Activated B cell treated with CpG ODN at 0.5 μM for 24 hours (primary cell): ENCODE data around the gene MECP2. TPM values are rescaled to one million over a fixed set of nuclear protein-coding genes. Genes with fewer than 3 reads are reported as not detected.

Experiments used
- ATAC-seq: fragments of 200-7000 bp; cut with Tn5 transposase; one replicate; pipeline ENCODE4 v1.10.0; 2021; ENCODE audit warnings: low read depth, mild to moderate bottlenecking, moderate library complexity
- CTCF ChIA-PET: fragments of 350-600 bp; sonication (Branson Sonifier 250); formaldehyde crosslinking; loops from one replicate; lab custom pipeline; 2021; ENCODE audit warnings: antibody characterized with exemption; lab: Charles Lee
- POLR2A ChIA-PET: fragments of 350-600 bp; sonication (Branson Sonifier 250); formaldehyde crosslinking; loops from one replicate; lab custom pipeline; 2021; ENCODE audit warnings: antibody characterized with exemption; lab: Charles Lee
- DNase-seq: peaks from one replicate; pipeline ENCODE4 v3.0.0; 2022
- H3K27ac Mint-ChIP-seq: one replicate; pipeline ENCODE4 v1.8.0; 2020; ENCODE audit warnings: mixed read lengths
- H3K27me3 Mint-ChIP-seq: one replicate; pipeline ENCODE4 v1.8.0; 2021; ENCODE audit warnings: mixed read lengths
- H3K36me3 Mint-ChIP-seq: one replicate; pipeline ENCODE4 v1.8.0; 2021; ENCODE audit warnings: low read depth, mixed read lengths
- H3K4me1 Mint-ChIP-seq: one replicate; pipeline ENCODE4 v1.8.0; 2021; ENCODE audit warnings: mixed read lengths
- H3K4me3 Mint-ChIP-seq: one replicate; pipeline ENCODE4 v1.8.0; 2020; ENCODE audit warnings: mild to moderate bottlenecking, mixed read lengths
- H3K9me3 Mint-ChIP-seq: one replicate; pipeline ENCODE4 v1.8.0; 2020; ENCODE audit warnings: mixed read lengths
- CTCF ChIP-seq: fragments of 200-600 bp; IDR thresholded peaks from one replicate; pipeline ENCODE4 v1.8.0; 2022; ENCODE audit warnings: antibody characterized with exemption, mild to moderate bottlenecking
- intact Hi-C: fragments of 100-400 bp; cut with micrococcal nuclease; formaldehyde crosslinking; loops from one replicate; pipeline ENCODE4 v1.15.1; 2024
- total RNA-seq: library from RNA; stranded (reverse); gene quantifications from 2 replicates; pipeline ENCODE4 v1.2.3, GENCODE V29; 2022

MECP2 gene
- total RNA-seq, 1 donor from 2014 or later, result 69.0 TPM

GRCh38 chrX:154036513-154036912 lies 61.0 kb downstream of the MECP2 start:
- H3K4me3 Mint-ChIP-seq, result no peak overlapping the region
- peaks cover 40% of the 10 kb centered on the region for H3K36me3 Mint-ChIP-seq
- ChIA-PET POLR2A (no interaction called here), CTCF (no interaction called here)
- ATAC-seq (no peak), DNase-seq (no peak)
- peaks cover 33% of the 10 kb centered on the region for H3K4me1 Mint-ChIP-seq
- no peaks in the 10 kb centered on the region for H3K27me3 Mint-ChIP-seq
- no peak for TF ChIP-seq CTCF
- no peaks in the 10 kb centered on the region for H3K9me3 Mint-ChIP-seq
- intact Hi-C loops, result no loop called here
- H3K27ac Mint-ChIP-seq, result no peak overlapping the region

- TF ChIP-seq CTCF, result no peak
- H3K4me1 Mint-ChIP-seq, result peaks cover 12% of the 10 kb centered on the region
- ATAC-seq (no peak), DNase-seq (no peak)
- ChIA-PET POLR2A (interaction anchor here (0.7 kb wide), 1 partner anchor 654 kb away, joined by 3 read pairs; no protein-coding TSS in a partner anchor), CTCF (no interaction called here)
- no peak overlapping the region for H3K27ac Mint-ChIP-seq
- no peaks in the 10 kb centered on the region for H3K9me3 Mint-ChIP-seq
- intact Hi-C loops, result no loop called here
- peaks cover 46% of the 10 kb centered on the region for H3K36me3 Mint-ChIP-seq
- H3K4me3 Mint-ChIP-seq, result no peak overlapping the region
- H3K27me3 Mint-ChIP-seq, result no peaks in the 10 kb centered on the region
Observed at GRCh38 chrX:154033848-154034247, 63.7 kb downstream of the MECP2 start.

GRCh38 chrX:154032653-154033052 lies 64.9 kb downstream of the MECP2 start:
- ChIA-PET POLR2A (no interaction called here), CTCF (no interaction called here)
- H3K27ac Mint-ChIP-seq, result no peak overlapping the region
- DNase-seq (no peak), ATAC-seq (no peak)
- no peaks in the 10 kb centered on the region for H3K27me3 Mint-ChIP-seq
- H3K9me3 Mint-ChIP-seq, result no peaks in the 10 kb centered on the region
- H3K4me3 Mint-ChIP-seq, result no peak overlapping the region
- peaks cover 54% of the 10 kb centered on the region for H3K36me3 Mint-ChIP-seq
- TF ChIP-seq CTCF, result no peak
- intact Hi-C loops, result no loop called here
- H3K4me1 Mint-ChIP-seq, result peaks cover 8% of the 10 kb centered on the region

GRCh38 chrX:154032160-154032559 lies 65.4 kb downstream of the MECP2 start:
- H3K36me3 Mint-ChIP-seq, result peaks cover 57% of the 10 kb centered on the region
- ATAC-seq (no peak), DNase-seq (no peak)
- H3K9me3 Mint-ChIP-seq, result no peaks in the 10 kb centered on the region
- no peak overlapping the region for H3K27ac Mint-ChIP-seq
- intact Hi-C loops, result no loop called here
- ChIA-PET CTCF (no interaction called here), POLR2A (no interaction called here)
- no peaks in the 10 kb centered on the region for H3K27me3 Mint-ChIP-seq
- no peak overlapping the region for H3K4me3 Mint-ChIP-seq
- H3K4me1 Mint-ChIP-seq, result peaks cover 8% of the 10 kb centered on the region
- TF ChIP-seq CTCF, result no peak

- no peaks in the 10 kb centered on the region for H3K4me1 Mint-ChIP-seq
- no peak for TF ChIP-seq CTCF
- no peaks in the 10 kb centered on the region for H3K9me3 Mint-ChIP-seq
- intact Hi-C loops, result no loop called here
- no peak overlapping the region for H3K4me3 Mint-ChIP-seq
- H3K27ac Mint-ChIP-seq, result no peak overlapping the region
- POLR2A ChIA-PET, result interaction anchor here (0.7 kb wide), 1 partner anchor 12 kb away, joined by 6 read pairs; no protein-coding TSS in a partner anchor
- H3K27me3 Mint-ChIP-seq, result no peaks in the 10 kb centered on the region
- DNase-seq (no peak), ATAC-seq (no peak)
- CTCF ChIA-PET, result no interaction called here
- peaks cover 51% of the 10 kb centered on the region for H3K36me3 Mint-ChIP-seq
Observed at GRCh38 chrX:154030715-154031305, 66.7 kb downstream of the MECP2 start.
